Stimulated activated naive B cell treated with anti-CD40 and anti-IgM and Interleukin-4, amounts not matched to agents 10 μg/mL and 1 μg/mL and 100 μg/mL, for 72 hours (primary cell): ENCODE data around the gene ATXN10.
"Not testable (repeated sequence)": the region's sequence is repeated elsewhere in the genome, so short reads cannot be mapped to it uniquely, and the experiment has no call there.

Source experiments
- ATAC-seq, 2 donors: fragments of 150-1000 bp; cut with Tn5 transposase; replicated peaks; 2 replicates each; pipeline ENCODE4 v1.10.0; 2021; ENCODE audit warnings: moderate library complexity in 1 of 2
- DNase-seq: peaks from one replicate; pipeline ENCODE4 v3.0.0; 2021
- H3K27ac Mint-ChIP-seq: one replicate; pipeline ENCODE4 v1.8.0; 2022; ENCODE audit warnings: mild to moderate bottlenecking, mixed read lengths
- H3K27me3 Mint-ChIP-seq, 2 donors: one replicate each; pipeline ENCODE4 v1.8.0; 2022; ENCODE audit warnings: mixed read lengths in 2 of 2
- H3K36me3 Mint-ChIP-seq, 2 donors: one replicate each; pipeline ENCODE4 v1.8.0; 2022; ENCODE audit warnings: mixed read lengths in 2 of 2, mild to moderate bottlenecking in 1 of 2
- H3K4me1 Mint-ChIP-seq, 2 donors: one replicate each; pipeline ENCODE4 v1.8.0; 2022; ENCODE audit warnings: mixed read lengths in 2 of 2, mild to moderate bottlenecking in 1 of 2
- H3K4me3 Mint-ChIP-seq, 2 donors: one replicate each; pipeline ENCODE4 v1.8.0; 2022; ENCODE audit warnings: mild to moderate bottlenecking in 2 of 2, mixed read lengths in 2 of 2, moderate library complexity in 1 of 2
- H3K9me3 Mint-ChIP-seq, 2 donors: one replicate each; pipeline ENCODE4 v1.8.0; 2022; ENCODE audit warnings: mixed read lengths in 2 of 2, mild to moderate bottlenecking in 1 of 2

Gene ATXN10

DNA sequence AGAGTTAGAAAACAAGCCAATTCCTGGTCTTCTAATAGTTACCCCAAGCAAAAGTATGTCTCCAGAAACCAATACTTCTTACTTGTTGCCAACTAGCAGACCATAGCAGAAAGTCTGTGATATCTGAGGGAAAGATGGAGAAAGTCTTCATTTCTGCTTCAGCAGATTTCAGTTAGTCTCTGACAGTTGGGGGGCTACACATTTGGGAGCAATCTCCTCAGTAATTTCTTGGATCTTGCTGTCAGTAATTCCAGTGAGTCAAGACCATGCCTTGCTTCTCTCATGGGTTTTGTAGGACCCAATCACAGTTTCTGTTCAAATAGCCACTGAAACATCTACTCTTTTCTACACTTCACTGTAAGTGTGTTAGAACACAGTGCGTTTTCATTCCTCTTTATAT lies 118.8 kb downstream of the ATXN10 start:
- ATAC-seq (no peak), DNase-seq (no peak)
- no peak overlapping the region for H3K27ac Mint-ChIP-seq
- H3K9me3 Mint-ChIP-seq: peaks cover 9% of the 10 kb centered on the region in 2 donors
- peaks cover 41 to 57% of the 10 kb centered on the region in 2 donors for H3K36me3 Mint-ChIP-seq
- H3K27me3 Mint-ChIP-seq: no peaks in the 10 kb centered on the region
- no peak overlapping the region for H3K4me3 Mint-ChIP-seq
- peaks cover 4 to 8% of the 10 kb centered on the region in 2 donors for H3K4me1 Mint-ChIP-seq

GRCh38 chr22:45793161-45793560 lies 121.5 kb downstream of the ATXN10 start:
- Mint-ChIP-seq H3K36me3 (peaks cover 60 to 77% of the 10 kb centered on the region in 2 donors), H3K27ac (no peak overlapping the region), H3K27me3 (no peaks in the 10 kb centered on the region), H3K4me3 (no peak overlapping the region), H3K9me3 (peaks cover 18% of the 10 kb centered on the region in 2 donors), H3K4me1 (peaks cover 2 to 8% of the 10 kb centered on the region in 2 donors)
- DNase-seq (no peak), ATAC-seq (no peak)

- DNase-seq (no peak), ATAC-seq (no peak)
- Mint-ChIP-seq H3K36me3 (peaks cover 61 to 75% of the 10 kb centered on the region in 2 donors), H3K4me1 (peaks cover 0 to 8% of the 10 kb centered on the region in 2 donors), H3K27ac (no peak overlapping the region), H3K27me3 (no peaks in the 10 kb centered on the region), H3K4me3 (no peak overlapping the region), H3K9me3 (peaks cover 18% of the 10 kb centered on the region in 2 donors)
Measured at GRCh38 chr22:45793892-45794291, 122.3 kb downstream of the ATXN10 start.

GRCh38 chr22:45796009-45796408 lies 124.4 kb downstream of the ATXN10 start:
- not testable (repeated sequence) for H3K4me3 Mint-ChIP-seq, ATAC-seq, H3K27me3 Mint-ChIP-seq, H3K27ac Mint-ChIP-seq, DNase-seq, H3K4me1 Mint-ChIP-seq
- H3K36me3 Mint-ChIP-seq: peaks cover 58 to 71% of the 10 kb centered on the region in 2 donors
- peaks cover 18% of the 10 kb centered on the region in 2 donors for H3K9me3 Mint-ChIP-seq

DNA sequence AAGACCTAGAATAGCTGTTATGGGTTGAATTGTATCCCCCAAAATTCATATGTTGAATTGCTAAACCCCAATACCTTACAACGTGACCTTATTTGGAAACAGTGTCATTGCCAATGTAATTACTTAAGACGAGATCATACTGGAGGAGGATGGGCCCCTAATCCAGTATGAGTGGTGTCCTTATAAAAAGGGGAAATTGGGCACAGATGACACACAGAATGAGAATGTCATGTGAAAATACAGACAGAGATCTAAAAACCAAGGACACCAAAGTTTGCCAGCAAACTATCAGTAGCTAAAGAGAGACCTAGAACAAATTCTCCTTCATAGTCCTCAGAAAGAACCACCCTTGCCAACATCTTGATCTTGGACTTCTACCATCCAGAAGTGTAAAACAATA lies 127.7 kb downstream of the ATXN10 start:
- ATAC-seq (no peak), DNase-seq (no peak)
- Mint-ChIP-seq H3K36me3 (peaks cover 52 to 66% of the 10 kb centered on the region in 2 donors), H3K4me1 (no peaks in the 10 kb centered on the region), H3K4me3 (no peak overlapping the region), H3K9me3 (peaks cover 15 to 18% of the 10 kb centered on the region in 2 donors), H3K27me3 (no peaks in the 10 kb centered on the region), H3K27ac (no peak overlapping the region)

GRCh38 chr22:45802054-45802453 lies 130.4 kb downstream of the ATXN10 start:
- no peak for DNase-seq
- Mint-ChIP-seq H3K27me3 (no peaks in the 10 kb centered on the region), H3K36me3 (peaks cover 33 to 57% of the 10 kb centered on the region in 2 donors), H3K27ac (no peak overlapping the region), H3K9me3 (peaks cover 0 to under 1% of the 10 kb centered on the region in 2 donors), H3K4me3 (no peak overlapping the region), H3K4me1 (no peaks in the 10 kb centered on the region)
- ATAC-seq: no peak

DNA sequence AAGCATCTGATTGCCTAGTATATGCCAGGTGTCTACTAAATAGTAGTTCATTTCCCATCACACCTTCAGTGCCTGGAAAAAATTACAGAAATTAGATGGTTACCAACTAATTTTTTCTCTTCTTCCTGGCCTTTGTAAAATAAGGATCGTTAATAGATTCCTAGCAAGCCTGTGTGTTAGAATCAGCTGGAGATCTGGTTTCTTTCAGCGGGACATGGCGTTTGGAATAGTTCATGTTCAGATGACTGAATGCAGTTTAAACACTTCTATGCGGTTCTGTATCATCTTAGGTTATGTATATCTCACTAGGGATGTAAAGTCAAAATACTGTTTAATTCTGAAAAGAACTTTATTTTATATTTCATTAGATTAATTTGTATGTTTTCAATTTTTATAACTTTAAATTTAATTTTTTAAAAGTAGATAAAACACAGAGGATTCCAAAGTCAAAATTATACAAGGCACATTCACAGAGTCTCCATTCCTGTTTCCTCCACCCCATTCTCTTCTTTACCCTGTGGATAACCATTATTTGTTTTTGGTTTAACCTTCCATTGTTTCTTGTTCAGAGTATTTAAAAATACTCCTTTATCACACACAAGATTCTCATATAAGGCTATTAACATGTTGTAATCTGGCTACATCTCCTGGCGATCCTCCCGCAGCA lies 132.8 kb downstream of the ATXN10 start:
- H3K4me1 Mint-ChIP-seq: no peaks in the 10 kb centered on the region
- ATAC-seq: no peak
- H3K27ac Mint-ChIP-seq: no peak overlapping the region
- no peak overlapping the region for H3K4me3 Mint-ChIP-seq
- no peak for DNase-seq
- peaks cover 32 to 54% of the 10 kb centered on the region in 2 donors for H3K36me3 Mint-ChIP-seq
- H3K9me3 Mint-ChIP-seq: no peaks in the 10 kb centered on the region
- no peaks in the 10 kb centered on the region for H3K27me3 Mint-ChIP-seq

DNA sequence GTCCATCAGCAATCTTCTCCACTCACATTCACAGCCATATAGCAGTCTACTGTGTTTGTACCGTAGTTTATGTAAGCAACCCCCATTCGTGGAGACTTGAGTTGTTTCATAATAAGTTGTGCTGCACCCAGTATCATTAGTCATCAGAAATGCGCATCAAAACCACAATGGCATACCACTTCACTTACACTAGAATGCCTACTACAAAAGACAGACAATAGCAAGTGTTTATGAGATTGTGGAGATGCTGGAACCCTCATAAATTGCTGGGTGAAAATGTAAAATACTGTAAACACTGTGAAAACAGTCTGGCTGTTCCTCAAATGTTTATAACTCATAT lies 133.3 kb downstream of the ATXN10 start:
- H3K4me1 Mint-ChIP-seq: no peaks in the 10 kb centered on the region
- no peak overlapping the region for H3K27ac Mint-ChIP-seq
- no peak overlapping the region for H3K4me3 Mint-ChIP-seq
- no peaks in the 10 kb centered on the region for H3K27me3 Mint-ChIP-seq
- no peak for ATAC-seq
- peaks cover 32 to 55% of the 10 kb centered on the region in 2 donors for H3K36me3 Mint-ChIP-seq
- no peak for DNase-seq
- H3K9me3 Mint-ChIP-seq: no peaks in the 10 kb centered on the region

- no peak overlapping the region for H3K4me3 Mint-ChIP-seq
- H3K4me1 Mint-ChIP-seq: no peaks in the 10 kb centered on the region
- ATAC-seq (no peak), DNase-seq (no peak)
- peaks cover 29 to 59% of the 10 kb centered on the region in 2 donors for H3K36me3 Mint-ChIP-seq
- H3K27ac Mint-ChIP-seq: no peak overlapping the region
- no peaks in the 10 kb centered on the region for H3K27me3 Mint-ChIP-seq
- H3K9me3 Mint-ChIP-seq: no peaks in the 10 kb centered on the region
Measured at GRCh38 chr22:45805413-45805812, 133.8 kb downstream of the ATXN10 start.

GRCh38 chr22:45807156-45807915 lies 135.7 kb downstream of the ATXN10 start:
- Mint-ChIP-seq H3K36me3 (peaks cover 33 to 59% of the 10 kb centered on the region in 2 donors), H3K9me3 (no peaks in the 10 kb centered on the region), H3K27me3 (no peaks in the 10 kb centered on the region), H3K4me1 (no peaks in the 10 kb centered on the region), H3K4me3 (no peak overlapping the region), H3K27ac (no peak overlapping the region)
- DNase-seq (no peak), ATAC-seq (no peak)

DNA sequence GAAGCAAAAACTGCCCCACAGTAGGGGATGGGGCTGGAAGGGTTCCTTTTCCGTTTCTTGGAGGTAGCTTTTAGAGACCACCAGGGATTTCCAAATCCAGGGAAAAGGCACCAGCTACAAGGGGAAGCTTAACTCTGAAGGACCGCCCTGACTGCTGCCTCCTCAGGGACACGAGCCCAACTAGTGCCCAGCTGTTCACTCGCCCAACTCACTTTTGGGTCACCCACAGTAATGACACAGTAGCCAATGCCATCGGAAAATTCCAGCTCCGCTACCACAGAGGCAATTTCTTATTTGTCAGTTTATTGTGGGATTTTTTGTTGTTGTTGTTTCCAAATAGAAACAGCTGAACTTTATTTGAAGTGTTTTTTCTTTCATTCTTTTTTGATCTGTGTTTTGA lies 141.3 kb downstream of the ATXN10 start:
- DNase-seq (no peak), ATAC-seq (no peak)
- H3K4me1 Mint-ChIP-seq: no peaks in the 10 kb centered on the region
- no peak overlapping the region for H3K4me3 Mint-ChIP-seq
- H3K36me3 Mint-ChIP-seq: peaks cover 37 to 56% of the 10 kb centered on the region in 2 donors
- H3K9me3 Mint-ChIP-seq: no peaks in the 10 kb centered on the region
- no peaks in the 10 kb centered on the region for H3K27me3 Mint-ChIP-seq
- no peak overlapping the region for H3K27ac Mint-ChIP-seq

DNA sequence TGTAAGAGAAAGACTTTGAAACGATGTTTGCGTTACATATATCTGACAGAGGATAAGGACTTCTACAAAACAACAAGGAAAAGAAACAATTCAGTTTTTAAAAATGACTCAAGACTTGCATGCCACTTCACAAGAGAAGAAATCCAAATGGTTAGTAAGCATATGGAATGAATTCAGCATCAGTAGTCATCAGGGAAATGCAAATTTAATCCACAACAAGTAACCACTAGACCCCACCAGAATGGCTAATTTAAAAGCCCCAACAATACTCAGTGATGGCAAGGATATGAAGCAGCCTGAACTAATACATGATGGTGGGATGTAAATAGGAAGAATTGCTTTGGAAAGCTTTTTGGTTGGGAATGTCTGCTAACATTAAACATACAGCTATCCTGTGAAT lies 142.6 kb downstream of the ATXN10 start:
- H3K9me3 Mint-ChIP-seq: no peaks in the 10 kb centered on the region
- no peak overlapping the region for H3K27ac Mint-ChIP-seq
- peaks cover 33 to 51% of the 10 kb centered on the region in 2 donors for H3K36me3 Mint-ChIP-seq
- ATAC-seq: no peak
- H3K27me3 Mint-ChIP-seq: no peaks in the 10 kb centered on the region
- H3K4me1 Mint-ChIP-seq: no peaks in the 10 kb centered on the region
- DNase-seq: no peak
- no peak overlapping the region for H3K4me3 Mint-ChIP-seq

- DNase-seq (no peak), ATAC-seq (no peak)
- no peaks in the 10 kb centered on the region for H3K9me3 Mint-ChIP-seq
- peaks cover 36 to 52% of the 10 kb centered on the region in 2 donors for H3K36me3 Mint-ChIP-seq
- H3K27ac Mint-ChIP-seq: no peak overlapping the region
- no peaks in the 10 kb centered on the region for H3K27me3 Mint-ChIP-seq
- H3K4me3 Mint-ChIP-seq: no peak overlapping the region
- H3K4me1 Mint-ChIP-seq: no peaks in the 10 kb centered on the region
Measured at GRCh38 chr22:45816776-45817175, 145.1 kb downstream of the ATXN10 start.

DNA sequence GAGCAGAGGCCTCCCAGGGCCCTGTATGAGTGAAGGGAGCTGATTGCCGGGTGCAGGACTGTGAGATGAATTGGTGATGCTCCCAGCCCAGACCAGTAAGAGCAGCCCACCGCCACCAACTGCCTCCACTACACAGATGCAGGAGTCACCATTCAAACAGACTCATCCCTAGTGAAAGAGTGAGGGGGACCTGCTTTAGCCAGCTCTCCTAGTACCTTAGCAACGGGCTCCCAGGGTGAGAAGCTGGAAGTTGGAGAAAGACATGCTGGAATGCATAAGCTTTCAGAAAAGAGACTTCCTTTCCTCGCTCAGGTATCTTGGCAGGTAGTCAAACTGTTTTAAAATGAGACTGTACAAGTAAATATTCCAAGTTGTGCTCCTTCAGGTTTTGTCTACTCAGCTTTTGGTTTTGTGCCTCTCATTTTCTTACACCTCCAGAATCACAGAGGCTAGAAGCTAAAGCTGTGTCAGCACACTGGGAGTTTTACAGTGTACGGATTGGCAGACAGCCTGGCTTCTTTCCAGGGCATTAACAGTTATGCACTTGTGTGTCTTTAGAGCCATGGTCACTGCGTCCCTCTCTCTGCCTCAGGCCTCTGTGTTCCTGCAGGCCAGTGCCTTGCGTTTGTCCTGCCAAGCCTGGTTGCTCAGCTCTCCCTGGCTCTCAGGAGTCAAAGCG lies 146.2 kb downstream of the ATXN10 start:
- peaks cover 33 to 48% of the 10 kb centered on the region in 2 donors for H3K36me3 Mint-ChIP-seq
- H3K27ac Mint-ChIP-seq: peak overlapping the region; percentile 20
- no peak overlapping the region for H3K4me3 Mint-ChIP-seq
- H3K27me3 Mint-ChIP-seq: no peaks in the 10 kb centered on the region
- no peaks in the 10 kb centered on the region for H3K9me3 Mint-ChIP-seq
- no peak for ATAC-seq
- DNase-seq: no peak
- no peaks in the 10 kb centered on the region for H3K4me1 Mint-ChIP-seq
